Measurements from ENCODE around the gene RGS10. TPM values are rescaled to one million over a fixed set of nuclear protein-coding genes. Genes with fewer than 3 reads are reported as not detected.

Gene RGS10
- total RNA-seq, 1 donor from 2014 or later, result 42.7 TPM

DNA sequence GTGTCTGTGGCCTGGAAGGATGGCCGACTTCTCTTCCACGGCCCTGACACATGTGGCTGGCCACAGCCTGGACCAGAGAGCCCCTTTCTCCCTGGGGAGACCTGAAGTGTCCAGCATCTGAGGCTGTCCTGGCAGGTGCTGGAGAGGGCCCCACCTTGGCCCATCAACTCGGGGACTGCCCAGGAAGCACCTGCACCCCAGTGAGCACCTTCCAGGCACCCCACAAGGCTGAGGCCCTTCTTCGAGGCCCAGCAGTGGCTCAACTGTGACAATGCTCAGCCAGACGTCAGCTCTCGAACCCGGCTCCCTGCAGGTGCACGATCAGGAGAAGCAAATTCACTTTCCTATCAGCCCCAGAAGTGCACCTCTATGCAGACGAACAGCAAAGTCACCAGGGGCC, 24.3 kb downstream of the RGS10 start:
- no peak for DNase-seq (ENCODE audit: low spot score)

DNA sequence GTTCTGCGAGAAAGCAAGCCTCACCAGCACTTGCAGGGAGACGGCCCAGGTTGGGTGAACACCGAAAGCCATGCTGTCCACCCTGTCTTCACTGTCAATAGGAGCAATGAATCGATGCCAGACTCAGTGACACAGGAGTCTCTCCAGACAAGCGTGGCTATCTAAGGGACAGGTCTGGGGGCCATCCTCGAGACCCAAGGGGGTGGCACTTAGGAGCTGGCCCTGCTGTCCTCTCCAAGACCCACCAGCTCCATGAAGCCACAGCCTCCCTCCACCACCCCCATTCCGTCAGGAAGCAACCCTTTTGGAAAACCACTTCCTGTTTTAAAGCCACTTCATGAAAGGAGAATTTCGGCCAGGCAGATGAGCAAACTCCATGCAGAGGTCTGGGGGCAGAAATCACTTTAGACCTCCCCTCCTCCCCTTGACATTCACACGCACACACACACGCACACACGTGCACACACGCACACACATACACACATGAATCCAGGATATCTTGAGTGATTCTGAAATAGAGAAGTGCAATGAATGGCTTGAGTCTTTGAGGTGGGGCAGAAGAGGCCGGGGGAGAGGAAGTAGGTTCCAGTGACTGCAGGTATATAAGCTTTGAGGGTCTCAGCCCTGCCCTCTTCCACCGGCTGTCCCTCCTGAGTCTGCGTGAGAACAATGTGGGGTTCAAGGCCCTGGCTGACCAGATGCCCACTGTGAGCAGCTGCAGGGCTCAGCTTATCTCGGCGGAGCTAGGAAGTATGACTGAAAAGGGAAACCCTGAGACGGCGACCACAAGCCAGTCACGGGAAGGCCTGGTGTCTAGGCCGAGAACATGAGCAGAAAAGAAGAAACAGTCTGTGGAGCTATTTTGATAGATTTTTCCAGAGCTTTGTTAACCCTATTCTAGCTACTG, 25.0 kb downstream of the RGS10 start:
- no peak for DNase-seq (ENCODE audit: low spot score)

DNA sequence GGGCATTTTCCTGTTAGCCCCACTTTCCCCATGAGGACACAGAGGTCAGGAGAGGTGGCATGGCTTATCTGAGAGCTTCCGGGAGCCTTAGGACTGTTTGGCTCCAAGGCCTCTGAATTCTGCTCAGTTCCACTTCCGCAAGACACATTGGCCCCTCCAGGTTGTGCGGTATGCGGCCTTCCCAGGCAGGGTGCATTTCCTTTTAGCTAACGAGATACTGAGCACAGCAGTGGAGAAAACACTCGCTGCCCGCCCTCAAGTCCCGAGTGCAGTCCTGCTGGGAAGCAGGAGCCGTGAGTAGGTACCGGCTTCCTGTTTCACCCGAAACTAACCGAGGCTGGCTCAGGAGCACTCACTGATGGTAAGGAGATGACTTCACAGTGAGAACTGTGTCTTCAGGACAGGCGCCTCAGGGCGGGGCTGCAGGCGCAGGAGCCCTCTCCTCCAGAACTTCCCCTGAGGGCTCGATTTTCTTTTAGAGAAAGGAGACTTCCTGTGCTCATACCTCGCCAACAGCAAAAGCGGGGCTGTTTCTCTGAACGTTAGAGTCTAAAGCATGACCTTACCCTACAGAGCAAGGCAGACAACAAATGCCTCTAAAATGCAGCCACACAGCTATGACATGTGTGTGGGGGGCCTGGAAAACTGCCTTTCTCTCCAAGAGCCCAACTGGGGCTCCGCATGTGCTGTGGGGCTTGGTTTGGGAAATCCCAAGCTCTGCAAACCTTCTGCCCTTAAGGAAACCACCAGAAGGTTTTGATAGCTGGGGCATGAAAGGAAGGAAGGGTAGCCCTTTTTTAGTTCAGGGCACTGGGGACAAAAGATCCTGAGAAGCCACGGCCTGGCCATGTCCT, 25.9 kb downstream of the RGS10 start:
- DNase-seq (ENCODE audit: low spot score), result no peak

DNA sequence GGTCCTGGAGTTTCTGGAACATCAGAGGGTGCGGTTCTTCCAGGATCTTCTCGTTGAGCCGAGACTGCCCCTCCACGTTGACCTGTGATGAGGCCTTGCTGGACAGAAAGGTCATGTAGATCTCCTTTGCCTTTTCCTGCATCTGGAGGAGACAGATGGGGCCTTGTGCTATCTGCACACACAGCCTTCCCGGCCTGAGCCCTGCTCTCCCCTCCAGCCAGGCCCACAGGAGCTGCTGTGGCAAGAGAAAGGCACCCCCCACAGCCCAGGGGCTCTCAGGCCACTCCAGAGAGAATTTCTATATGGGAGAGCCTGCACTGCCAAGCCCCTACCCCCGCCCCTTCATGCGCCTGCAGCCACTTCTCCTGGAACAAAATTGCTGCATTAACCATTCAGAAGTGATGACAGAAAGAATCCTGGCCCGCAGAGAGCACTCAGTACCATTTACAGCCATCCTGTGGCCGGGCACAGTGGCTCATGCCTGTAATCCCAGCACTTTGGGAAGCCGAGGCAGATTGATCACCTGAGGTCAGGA, 26.9 kb downstream of the RGS10 start:
- no peak for DNase-seq (ENCODE audit: low spot score)

DNA sequence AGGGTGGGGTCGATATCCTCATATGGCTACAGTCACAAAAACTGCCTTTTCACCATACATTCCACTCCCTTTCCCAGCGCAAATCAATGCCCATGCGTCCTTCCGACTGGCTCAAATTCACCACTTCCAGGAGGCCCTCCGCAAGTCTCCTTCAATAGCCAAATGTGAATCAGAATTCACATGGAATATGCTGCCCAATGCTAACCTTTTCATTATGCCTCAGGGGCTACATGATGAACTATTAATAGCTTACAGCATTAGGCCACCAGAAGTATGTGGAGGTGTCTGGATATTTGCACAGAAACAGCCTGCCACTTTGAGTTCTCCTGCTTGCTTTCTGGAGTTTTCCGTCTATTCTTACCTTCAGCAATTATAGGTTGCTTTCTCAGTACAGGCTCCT, 27.7 kb downstream of the RGS10 start:
- DNase-seq (ENCODE audit: low spot score), result no peak

DNA sequence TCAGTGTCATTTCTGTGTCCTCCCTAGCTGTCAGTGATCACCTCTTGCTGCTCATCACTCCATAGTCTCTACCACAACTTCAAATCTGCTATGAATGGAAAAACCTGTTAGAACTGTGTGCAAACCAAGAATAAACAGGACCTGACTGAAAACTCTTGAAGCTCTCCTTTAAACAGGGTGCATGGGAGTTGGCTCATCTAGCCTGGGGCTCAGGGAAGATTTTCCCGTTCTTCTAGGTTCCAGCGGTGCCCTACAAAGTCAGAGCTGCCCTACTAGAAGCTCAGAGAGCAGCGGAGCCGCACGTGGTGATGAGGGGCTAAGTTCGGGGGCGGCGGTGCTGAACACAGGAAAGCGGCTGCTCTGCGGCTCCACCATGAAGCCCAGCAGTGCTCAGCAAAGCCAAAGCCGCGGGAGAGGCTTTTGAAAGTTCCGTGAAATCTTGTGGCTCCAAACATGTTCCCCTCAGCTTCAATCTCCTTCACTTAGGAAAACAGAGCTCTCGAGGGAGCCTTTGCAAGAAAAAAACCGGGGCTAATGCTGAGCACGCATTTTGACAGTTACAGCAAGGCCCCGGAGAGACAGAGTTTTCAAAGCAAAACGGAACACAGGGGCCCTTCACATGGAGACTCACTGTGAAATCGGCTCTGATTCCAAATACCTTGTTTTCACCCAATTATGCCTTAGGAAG, 30.5 kb downstream of the RGS10 start:
- DNase-seq (ENCODE audit: low spot score), result no peak

DNA sequence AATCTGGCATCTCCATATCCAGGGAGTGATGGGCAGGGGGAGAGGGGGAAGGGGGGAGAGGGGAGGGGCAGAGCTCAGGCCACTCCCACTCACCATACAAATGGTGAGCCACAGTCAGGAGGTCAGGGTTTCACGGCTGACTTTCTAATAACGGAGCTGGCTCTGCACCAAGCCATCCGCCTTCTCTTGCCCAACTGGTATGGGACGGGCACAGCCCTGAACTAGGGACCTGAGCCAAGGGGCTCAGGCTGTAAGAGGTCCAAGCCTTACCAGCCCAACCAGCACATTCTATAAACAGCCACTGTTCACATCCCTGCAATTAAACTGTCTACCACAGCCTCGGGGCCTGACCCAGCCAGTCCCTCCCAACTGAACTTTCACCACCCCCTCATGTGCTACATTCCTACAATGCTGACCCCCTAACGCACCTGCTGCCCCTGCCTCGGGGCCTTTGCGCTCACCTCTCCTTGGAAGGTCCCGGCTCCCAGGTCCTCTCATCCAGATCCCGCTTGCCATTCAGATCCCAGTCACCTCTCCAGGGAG, 32.5 kb downstream of the RGS10 start:
- no peak for DNase-seq (ENCODE audit: low spot score)

DNA sequence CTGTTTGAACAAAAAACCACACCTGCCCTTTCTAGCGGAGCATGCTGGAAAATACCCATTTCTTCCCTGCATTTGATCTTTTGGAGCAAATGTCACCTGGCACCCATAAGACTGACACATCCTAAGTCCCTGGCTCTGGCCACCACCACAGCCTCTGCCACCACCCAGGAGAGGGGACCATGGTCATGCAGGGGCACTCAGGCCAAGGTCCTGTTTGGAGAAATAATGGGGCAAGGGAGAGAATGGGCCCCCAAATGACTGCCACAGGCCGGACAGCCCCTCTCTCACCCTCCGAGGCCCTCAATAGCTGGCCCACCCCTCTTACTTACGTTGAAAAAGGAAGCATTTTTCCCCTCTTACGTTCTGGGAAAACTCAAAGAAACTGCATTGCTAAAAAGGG, 35.4 kb downstream of the RGS10 start:
- DNase-seq (ENCODE audit: low spot score), result no peak

DNA sequence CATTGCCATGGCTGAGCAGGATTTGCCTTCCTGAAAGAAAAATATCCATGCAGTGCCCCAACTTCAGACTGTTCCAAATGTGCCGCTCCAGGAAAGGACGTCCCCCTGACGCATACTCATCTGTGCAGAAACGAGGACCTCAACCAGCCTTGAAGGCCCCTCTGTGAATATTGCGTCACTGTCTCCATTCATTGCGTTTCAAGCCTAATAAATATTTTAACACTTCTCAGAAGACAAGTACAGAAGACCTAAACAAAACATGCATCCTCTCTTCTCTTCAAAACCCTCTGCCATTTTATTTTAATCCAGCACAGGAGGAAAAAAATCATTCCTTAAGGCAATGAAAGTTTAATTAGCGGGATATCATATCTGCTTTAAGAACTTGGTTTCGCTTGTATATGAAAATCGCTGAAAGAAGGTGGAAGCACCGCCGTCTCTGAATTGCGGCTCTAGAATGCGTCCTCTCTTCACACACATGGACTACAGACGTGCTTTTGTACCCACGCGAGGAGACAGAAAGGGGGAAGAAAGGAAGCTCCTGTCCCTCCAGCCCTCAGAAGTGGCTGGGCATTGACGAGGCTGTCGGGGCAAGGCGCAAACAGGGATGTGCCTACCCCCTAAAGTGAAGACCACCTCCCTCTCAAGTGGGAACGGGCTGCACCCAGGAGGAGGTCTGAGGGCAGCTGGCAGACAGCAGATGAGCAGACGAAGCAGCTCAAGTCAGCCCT, 36.8 kb downstream of the RGS10 start:
- DNase-seq (ENCODE audit: low spot score), result no peak

DNA sequence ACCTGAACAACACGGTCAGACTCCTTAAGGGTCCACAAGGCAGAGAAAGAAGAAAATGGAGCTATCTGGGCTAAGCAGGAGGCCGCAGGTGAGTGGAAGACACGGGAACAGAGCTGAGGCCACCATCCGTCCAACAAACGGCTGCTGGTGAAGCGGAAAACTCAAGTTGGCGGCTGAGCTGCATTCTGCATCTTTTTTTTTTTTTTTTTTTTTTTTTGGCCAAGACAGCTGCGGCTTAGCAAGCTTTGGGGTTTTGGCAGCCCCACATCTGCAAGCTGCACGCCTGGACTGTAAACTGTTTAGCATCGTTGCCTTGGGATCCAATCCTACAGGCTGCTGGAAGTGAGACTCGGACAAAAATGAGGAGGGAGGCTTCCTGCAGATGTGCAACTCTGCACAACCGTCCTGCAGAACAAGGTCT, 37.4 kb downstream of the RGS10 start:
- DNase-seq (ENCODE audit: low spot score), result peak; percentile 61

DNA sequence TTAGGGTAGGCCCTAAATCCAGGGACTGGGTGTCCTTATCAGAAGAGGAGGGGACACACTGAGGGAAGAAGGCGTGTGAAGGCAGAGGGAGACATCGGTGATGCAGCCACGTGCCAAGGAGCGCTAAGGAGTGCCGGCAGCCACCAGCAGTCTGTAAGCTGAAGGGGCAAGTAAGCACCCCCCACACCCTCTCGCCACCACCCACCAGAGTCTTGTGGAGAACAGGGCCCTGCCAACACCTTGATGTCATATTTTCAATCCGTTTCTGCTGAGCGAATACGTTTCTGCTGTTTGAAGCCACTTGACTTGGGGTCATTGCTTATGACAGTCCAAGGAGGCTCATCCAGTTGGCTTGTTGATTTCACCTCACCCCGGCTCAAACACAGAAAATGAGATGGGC, 37.9 kb downstream of the RGS10 start:
- DNase-seq (ENCODE audit: low spot score), result no peak

DNA sequence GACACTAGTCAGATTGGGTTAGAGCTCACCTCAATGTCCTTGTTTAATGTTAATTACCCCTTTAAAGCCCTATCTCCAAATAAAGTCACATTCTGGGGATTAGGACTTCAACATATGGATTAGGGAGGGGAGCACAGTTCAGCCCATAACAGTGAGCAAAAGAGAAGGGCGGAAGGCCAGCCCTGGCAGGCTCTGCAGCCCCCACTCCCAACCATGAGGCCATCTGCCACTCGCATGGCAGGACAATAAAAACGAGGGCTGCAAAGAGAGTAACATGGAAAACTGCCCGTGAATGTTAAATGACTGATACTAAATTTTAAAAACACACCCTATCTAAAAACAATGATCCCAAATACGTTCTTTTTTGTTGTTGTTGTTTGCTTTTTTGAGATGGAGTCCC, 38.7 kb downstream of the RGS10 start:
- no peak for DNase-seq (ENCODE audit: low spot score)

DNA sequence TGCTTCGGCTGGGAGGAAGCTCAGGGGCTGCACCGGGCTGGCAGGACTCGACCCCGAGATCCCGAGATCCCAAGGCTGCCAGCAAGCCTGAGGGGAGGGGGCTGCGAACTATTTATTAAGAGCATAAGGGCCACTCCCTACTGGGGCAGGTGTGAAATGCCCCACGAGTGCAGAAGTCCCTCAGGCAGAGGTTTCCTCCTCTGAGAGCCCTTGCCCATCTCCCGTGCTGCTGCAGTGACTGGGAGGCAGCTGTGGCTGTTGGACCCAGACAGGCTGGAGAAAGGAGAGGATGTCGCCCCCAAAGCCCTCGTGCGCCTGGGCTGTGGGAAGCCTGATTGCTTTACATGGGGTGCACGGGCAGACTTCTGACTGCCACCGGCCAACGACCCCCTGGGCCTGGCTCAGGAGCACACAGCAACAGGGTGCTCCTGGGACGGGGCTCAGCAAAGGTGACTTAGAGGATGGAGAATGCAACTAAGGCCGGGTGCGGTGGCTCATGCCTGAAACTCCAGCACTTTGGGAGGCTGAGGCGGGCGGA, 39.8 kb downstream of the RGS10 start:
- DNase-seq (ENCODE audit: low spot score), result no peak

DNA sequence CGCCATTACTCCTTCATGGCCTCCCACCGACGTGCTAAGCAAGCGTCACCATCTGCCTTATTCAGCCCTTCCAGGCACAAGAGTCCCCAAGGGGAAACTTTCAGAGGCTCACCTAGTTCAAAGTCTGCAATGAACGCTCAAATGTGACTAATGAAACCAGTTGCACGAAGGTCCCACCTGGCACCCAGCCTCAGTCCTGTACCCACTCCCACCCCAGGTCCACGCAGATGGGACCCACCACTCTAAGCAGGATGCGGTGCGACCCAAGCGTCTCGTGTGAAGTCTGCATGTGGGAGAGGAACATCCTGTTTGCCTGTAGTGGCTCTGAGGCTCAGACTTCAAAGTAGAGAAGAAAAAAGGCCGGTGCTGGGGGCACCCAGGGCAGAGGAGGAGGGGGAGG, 40.3 kb downstream of the RGS10 start:
- DNase-seq (ENCODE audit: low spot score), result no peak

DNA sequence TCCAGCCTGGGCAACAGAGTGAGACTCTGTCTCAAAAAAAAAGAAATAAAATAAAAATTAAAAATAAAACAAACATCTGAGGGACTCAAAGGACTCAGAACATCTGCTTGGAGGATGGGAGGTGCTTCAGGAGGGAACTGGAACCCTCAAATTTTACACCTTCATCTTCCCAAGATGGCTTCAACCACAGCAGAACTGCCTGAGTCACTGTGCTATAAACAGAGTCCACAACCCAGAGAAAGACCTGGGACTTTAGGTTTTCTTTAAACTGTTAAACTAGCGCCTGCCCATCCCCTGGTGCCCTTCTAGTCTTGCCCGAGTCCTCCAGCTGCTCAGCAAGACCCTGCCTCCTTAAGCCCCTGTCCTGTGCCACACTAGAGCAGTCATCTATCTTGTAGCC, 40.8 kb downstream of the RGS10 start:
- no peak for DNase-seq (ENCODE audit: low spot score)

DNA sequence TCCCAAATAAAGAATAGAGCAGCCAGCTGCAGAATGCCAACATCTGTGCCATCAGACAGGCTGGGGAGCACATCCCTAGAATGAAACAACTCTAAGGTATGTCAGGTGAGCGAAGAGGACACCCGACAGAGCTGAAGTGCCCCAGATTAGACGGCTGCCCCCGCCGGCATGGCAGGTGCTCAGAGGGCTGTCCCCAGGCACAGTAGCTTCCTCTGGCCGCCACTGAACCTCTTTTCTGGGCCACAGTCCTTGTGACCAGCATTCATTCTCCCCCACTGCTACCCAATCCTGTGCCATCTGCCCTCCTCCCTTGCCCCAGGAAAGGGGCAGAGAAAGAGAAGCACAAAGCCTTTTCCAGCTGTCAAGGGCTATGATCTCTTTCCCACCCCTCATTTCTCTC, 41.7 kb downstream of the RGS10 start:
- DNase-seq (ENCODE audit: low spot score), result no peak

DNA sequence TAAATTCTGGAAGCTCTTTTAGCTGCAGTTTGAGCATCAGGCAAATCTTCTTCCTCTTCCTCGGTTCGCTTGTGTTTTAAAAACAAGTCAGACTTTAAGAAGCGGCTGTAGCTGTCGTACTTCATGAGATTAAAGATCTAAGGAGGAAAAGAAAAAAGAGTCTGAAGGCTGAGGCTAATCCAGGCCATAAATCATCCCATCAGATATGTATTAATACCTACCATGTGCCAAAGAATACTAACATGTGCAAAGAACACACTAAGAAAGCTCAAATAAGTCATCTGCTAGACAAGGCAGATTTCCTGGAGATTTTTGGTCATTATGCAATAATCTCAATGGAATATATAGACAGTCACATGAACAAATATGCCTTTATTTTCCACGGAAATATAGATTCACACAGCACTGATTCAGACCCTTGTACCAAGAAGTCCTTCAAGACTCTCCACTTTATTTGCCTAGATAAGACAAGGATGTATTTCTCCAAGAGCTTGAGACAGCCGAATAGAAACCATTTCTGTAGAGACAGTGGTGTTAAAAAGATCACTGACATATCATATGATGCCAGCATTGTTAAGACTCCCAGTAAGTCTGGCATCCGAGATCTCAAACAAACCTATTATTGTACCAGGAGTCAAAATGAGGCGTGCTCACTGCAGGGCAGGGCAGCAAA, 42.3 kb downstream of the RGS10 start:
- DNase-seq (ENCODE audit: low spot score), result no peak

DNA sequence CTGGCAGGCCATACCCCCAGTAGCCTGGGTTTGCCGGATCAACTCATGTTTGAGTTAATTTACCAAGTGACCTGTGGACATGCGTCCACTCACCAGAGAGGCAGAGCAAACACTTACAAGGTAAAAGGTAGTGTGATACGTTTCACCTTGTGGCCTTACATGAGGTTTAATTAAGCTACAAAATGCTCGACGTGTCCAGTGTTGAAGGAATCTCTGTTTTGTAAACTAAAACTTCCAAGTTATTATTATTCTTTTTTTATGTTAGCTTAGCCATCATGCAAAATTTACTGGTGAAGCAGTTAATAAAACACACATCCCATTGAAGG, 42.9 kb downstream of the RGS10 start:
- DNase-seq (ENCODE audit: low spot score), result no peak

DNA sequence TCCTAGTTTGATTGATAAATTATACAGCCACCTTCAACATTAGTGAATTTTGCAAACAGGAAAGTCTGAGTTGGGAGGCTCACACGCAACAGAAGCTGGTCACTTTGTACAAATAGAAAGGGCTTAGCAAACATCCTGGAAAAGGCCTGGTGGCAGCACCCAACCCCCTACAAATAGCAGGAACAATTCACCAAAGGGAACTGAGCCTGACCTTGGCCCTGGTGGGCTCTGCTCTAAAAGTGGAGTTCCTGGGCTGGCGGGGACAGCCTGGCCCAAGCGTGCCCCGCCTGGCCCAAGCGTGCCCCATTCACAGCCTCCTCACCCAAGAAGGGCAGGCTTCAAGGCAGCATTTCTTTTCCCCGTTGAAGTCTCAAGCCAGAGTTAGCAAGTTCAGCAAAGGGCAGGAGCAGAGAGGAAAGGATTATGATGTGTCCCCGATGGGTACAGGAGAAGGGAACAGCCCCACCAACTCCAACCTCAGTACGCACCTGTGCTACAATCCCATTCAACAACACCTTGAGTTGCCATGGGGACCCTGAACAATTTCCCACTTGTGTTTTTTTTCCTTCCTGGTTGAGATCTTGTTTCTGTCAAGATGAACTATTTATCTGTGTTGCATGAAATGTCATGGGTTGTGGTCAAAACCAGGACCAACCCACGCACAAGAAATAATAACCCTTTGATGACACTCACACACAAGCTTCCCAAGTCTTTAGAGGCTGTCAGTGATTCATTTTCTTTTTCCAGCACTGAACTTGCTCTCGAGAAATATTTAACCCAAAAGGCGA, 43.4 kb downstream of the RGS10 start:
- DNase-seq (ENCODE audit: low spot score), result no peak

DNA sequence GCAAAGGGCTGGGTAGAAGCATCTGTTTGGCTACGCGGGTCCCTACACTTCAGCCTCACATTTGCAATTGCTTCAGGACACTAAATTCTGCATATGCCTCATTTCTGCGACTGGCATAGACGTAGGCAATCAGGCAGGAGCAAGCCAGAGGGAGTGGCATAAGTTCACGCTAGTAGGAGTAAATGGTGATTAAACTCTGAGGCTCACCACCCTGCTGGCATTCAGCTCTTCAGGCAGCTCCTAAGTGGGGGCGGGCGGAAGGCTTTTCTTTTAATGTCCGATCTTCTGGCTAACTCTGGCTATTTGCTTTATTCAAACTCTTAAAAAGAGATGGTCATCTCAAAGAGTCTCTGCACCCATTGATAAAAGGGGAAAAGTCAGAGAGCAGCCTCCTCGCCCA, 45.3 kb downstream of the RGS10 start:
- no peak for DNase-seq (ENCODE audit: low spot score)
